ENCODE measurements around the gene JAKMIP1. TPM values are rescaled to one million over a fixed set of nuclear protein-coding genes. Genes with fewer than 3 reads are reported as not detected.

JAKMIP1 gene
- total RNA-seq, 1 donor from 2014 or later, result 5.5 TPM

DNA sequence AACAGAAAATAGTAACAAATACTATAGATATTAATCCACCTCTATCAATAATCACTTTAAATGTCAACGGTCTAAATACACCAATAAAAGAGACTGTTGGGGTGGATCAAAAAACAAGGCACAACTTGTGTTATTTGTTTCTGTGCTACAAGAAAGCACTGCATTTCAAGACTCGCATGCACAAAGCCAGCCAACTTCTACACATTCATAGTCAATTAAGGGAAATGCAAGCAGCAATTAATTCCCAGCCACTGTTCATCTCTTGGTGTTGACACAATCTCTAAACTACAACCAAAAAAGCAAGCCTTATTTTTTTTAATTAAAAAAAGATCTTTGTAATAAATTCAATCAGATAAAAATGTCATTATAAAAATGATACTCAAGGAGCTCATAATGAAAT lies 67.6 kb downstream of the JAKMIP1 start:
- Histone ChIP-seq H3K27me3 (no peaks in the 10 kb centered on the region), H2AFZ (replicated peaks) (no peak overlapping the region), H3K9ac (no peak overlapping the region), H3K9me3 (ENCODE audit: low read depth) (no peaks in the 10 kb centered on the region), H3K4me1 (peaks cover 13% of the 10 kb centered on the region), H3F3A (ENCODE audit: low read depth) (no peaks in the 10 kb centered on the region), H3K79me2 (ENCODE audit: low read depth) (no peaks in the 10 kb centered on the region), H3K4me3 (no peak overlapping the region), H3K36me3 (no peaks in the 10 kb centered on the region), H3K27ac (no peak overlapping the region), H3K4me2 (no peak overlapping the region), H4K20me1 (ENCODE audit: low read depth) (no peaks in the 10 kb centered on the region)
- Mint-ChIP-seq H3K9me3 (peaks cover 14% of the 10 kb centered on the region), H3K4me1 (peaks cover 9% of the 10 kb centered on the region), H3K4me3 (no peak overlapping the region), H3K36me3 (no peaks in the 10 kb centered on the region), H3K27ac (no peak overlapping the region), H3K27me3 (ENCODE audit: insufficient read depth, low read depth) (peaks cover 21% of the 10 kb centered on the region)
- TF ChIP-seq EZH2 (IDR thresholded peaks at IDR 0.05) (no peak), EZH2phosphoT487 (IDR thresholded peaks at IDR 0.05) (no peak)
- TF ChIP-seq, protein P1, sequence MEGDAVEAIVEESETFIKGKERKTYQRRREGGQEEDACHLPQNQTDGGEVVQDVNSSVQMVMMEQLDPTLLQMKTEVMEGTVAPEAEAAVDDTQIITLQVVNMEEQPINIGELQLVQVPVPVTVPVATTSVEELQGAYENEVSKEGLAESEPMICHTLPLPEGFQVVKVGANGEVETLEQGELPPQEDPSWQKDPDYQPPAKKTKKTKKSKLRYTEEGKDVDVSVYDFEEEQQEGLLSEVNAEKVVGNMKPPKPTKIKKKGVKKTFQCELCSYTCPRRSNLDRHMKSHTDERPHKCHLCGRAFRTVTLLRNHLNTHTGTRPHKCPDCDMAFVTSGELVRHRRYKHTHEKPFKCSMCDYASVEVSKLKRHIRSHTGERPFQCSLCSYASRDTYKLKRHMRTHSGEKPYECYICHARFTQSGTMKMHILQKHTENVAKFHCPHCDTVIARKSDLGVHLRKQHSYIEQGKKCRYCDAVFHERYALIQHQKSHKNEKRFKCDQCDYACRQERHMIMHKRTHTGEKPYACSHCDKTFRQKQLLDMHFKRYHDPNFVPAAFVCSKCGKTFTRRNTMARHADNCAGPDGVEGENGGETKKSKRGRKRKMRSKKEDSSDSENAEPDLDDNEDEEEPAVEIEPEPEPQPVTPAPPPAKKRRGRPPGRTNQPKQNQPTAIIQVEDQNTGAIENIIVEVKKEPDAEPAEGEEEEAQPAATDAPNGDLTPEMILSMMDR (IDR thresholded peaks at IDR 0.05), result no peak
- DNase-seq (ENCODE audit: low spot score), result no peak

DNA sequence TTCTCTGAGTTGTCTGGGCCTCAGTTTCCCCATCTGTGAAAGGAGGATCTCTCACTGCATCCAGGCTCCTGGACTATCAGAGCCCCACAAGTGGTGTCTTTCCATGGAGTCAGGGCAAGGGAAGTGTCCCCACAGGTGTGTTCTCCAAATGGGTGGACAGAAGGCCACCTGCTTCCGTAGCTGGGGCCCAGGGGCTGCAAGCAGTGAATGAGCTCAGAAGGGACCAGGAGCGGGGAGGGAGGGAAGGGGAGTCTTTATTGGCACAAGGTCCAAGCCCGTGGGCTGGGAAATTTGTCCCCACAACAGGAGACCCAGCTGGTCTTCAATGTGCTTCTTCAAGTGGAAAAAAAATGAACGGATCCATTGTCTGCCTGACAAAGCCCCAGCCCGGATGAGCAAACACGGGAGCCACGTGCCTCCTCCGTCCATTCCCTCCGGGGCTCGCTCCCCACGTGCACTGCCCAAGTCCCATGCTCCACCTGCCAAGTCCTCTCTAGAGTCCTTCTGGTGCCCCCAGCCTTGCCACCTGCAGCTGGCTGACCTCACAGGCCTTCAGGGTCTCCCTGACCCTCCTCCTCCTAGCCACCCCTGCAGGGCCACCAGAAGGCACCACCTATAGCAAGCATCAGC lies 72.0 kb downstream of the JAKMIP1 start:
- peaks cover 11% of the 10 kb centered on the region for H3K4me1 Mint-ChIP-seq
- H3K36me3 Mint-ChIP-seq, result no peaks in the 10 kb centered on the region
- Histone ChIP-seq H3F3A (ENCODE audit: low read depth) (no peaks in the 10 kb centered on the region), H4K20me1 (ENCODE audit: low read depth) (no peaks in the 10 kb centered on the region), H2AFZ (replicated peaks) (no peak overlapping the region), H3K4me1 (peaks cover 20% of the 10 kb centered on the region), H3K4me3 (no peak overlapping the region), H3K36me3 (no peaks in the 10 kb centered on the region), H3K27ac (peak overlapping the region; percentile 49), H3K27me3 (no peaks in the 10 kb centered on the region), H3K9me3 (ENCODE audit: low read depth) (no peaks in the 10 kb centered on the region), H3K9ac (no peak overlapping the region), H3K79me2 (ENCODE audit: low read depth) (no peaks in the 10 kb centered on the region), H3K4me2 (no peak overlapping the region)
- H3K27me3 Mint-ChIP-seq (ENCODE audit: insufficient read depth, low read depth), result peaks cover 15% of the 10 kb centered on the region
- peaks cover 4% of the 10 kb centered on the region for H3K9me3 Mint-ChIP-seq
- TF ChIP-seq EZH2 (IDR thresholded peaks at IDR 0.05) (no peak), EZH2phosphoT487 (IDR thresholded peaks at IDR 0.05) (no peak)
- TF ChIP-seq, protein P1 (IDR thresholded peaks at IDR 0.05), result no peak
- DNase-seq (ENCODE audit: low spot score), result peak; percentile 83
- H3K4me3 Mint-ChIP-seq, result no peak overlapping the region
- no peak overlapping the region for H3K27ac Mint-ChIP-seq

DNA sequence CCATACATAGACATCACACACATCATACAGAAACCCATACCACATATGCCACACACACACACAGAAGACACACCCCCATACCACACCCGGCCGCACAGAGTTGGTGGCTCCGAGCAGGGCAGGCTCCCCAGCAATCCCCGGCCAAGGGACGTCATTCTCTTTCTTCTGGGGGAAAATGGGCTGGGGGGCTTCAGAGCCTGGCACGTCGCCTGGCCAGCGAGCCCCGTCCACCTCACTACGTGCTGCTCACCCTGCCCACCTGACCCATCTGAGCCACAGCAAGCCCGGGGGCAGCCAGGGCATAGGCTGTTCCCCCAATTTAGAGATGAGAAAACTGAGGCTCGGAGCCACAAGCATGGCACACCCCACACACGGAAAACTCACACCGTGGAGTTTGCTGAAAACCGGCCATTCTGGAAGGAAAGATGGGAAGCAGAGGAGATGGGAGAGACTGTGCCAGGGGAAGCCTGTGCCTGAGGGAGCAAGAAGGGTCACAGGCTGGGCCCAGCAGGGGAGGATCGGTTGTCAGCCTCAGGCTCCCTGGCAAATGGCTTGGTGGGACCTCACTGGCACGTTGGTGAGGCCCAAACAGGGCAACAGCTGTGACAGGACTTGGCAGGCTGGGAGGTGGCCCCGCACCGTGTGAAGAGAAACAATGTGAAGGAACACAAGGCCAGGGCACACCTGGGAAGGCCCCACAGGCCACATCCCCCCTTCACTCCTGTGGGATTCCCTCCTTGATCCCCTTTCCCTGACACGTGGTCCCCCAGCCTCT lies 73.2 kb downstream of the JAKMIP1 start:
- Mint-ChIP-seq H3K27ac (no peak overlapping the region), H3K9me3 (peaks cover 2% of the 10 kb centered on the region), H3K36me3 (no peaks in the 10 kb centered on the region), H3K27me3 (ENCODE audit: insufficient read depth, low read depth) (peaks cover 12% of the 10 kb centered on the region), H3K4me3 (no peak overlapping the region), H3K4me1 (peaks cover 13% of the 10 kb centered on the region)
- no peak overlapping the region for H3K4me3 ChIP-seq
- H3K9ac ChIP-seq, result no peak overlapping the region
- no peaks in the 10 kb centered on the region for H3F3A ChIP-seq (ENCODE audit: low read depth)
- TF ChIP-seq EZH2phosphoT487 (IDR thresholded peaks at IDR 0.05), result no peak
- TF ChIP-seq, protein P1 (IDR thresholded peaks at IDR 0.05), result no peak
- no peak for TF ChIP-seq EZH2 (IDR thresholded peaks at IDR 0.05)
- H4K20me1 ChIP-seq (ENCODE audit: low read depth), result no peaks in the 10 kb centered on the region
- no peak overlapping the region for H2AFZ ChIP-seq (replicated peaks)
- no peaks in the 10 kb centered on the region for H3K9me3 ChIP-seq (ENCODE audit: low read depth)
- no peaks in the 10 kb centered on the region for H3K36me3 ChIP-seq
- no peak overlapping the region for H3K27ac ChIP-seq
- H3K4me1 ChIP-seq, result peaks cover 25% of the 10 kb centered on the region
- H3K79me2 ChIP-seq (ENCODE audit: low read depth), result no peaks in the 10 kb centered on the region
- no peak for DNase-seq (ENCODE audit: low spot score)
- no peaks in the 10 kb centered on the region for H3K27me3 ChIP-seq
- no peak overlapping the region for H3K4me2 ChIP-seq

All from neural progenitor cell (in vitro differentiated cells).